Measurements from ENCODE around the gene SLC5A5.

DNA sequence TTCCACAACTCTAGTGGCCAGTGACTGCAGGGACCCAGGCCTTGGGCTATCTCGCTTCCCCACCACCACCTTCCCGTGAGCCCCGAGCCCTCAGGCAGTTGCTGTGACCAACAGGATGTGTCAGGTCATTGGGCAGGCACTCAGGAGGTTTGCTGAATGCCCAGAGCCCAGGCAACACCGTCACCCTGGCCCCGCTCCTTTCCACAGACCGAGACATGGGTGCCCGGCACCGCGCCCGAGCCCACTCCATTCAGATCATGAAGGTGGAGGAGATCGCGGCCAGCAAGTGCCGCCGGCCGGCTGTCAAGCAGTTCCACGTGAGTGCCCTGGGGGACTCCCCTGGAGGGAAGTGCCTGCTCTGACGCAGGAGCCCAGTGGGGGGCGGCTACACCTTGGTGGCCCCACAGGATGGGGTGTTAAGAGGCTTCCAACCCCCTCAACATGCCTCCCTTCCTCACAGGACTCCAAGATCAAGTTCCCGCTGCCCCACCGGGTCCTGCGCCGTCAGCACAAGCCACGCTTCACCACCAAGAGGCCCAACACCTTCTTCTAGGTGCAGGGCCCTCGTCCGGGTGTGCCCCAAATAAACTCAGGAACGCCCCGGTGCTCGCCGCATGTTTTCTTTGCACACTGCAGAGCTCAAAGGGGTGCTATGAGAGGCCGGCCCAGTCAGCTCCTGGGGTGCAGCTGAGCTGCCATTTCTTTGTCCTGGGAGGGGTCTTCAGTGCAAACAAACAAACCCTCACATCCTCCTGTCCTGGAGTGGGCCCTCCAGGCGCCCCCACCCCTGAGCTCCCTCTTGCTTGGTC is 8.8 kb upstream of the SLC5A5 start:
- TF ChIP-seq EZH2phosphoT487 (IDR thresholded peaks at IDR 0.05; ENCODE audit: low read depth) = no peak
- TF ChIP-seq, protein P1, sequence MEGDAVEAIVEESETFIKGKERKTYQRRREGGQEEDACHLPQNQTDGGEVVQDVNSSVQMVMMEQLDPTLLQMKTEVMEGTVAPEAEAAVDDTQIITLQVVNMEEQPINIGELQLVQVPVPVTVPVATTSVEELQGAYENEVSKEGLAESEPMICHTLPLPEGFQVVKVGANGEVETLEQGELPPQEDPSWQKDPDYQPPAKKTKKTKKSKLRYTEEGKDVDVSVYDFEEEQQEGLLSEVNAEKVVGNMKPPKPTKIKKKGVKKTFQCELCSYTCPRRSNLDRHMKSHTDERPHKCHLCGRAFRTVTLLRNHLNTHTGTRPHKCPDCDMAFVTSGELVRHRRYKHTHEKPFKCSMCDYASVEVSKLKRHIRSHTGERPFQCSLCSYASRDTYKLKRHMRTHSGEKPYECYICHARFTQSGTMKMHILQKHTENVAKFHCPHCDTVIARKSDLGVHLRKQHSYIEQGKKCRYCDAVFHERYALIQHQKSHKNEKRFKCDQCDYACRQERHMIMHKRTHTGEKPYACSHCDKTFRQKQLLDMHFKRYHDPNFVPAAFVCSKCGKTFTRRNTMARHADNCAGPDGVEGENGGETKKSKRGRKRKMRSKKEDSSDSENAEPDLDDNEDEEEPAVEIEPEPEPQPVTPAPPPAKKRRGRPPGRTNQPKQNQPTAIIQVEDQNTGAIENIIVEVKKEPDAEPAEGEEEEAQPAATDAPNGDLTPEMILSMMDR (IDR thresholded peaks at IDR 0.05; ENCODE audit: low read depth, low read length) = no peak
